ENCODE measurements around the gene CPTP. TPM values are rescaled to one million over a fixed set of nuclear protein-coding genes. Genes with fewer than 3 reads are reported as not detected.

The CPTP gene
- total RNA-seq, 1 experiment from 2014 or later, result 52.2 TPM

DNA sequence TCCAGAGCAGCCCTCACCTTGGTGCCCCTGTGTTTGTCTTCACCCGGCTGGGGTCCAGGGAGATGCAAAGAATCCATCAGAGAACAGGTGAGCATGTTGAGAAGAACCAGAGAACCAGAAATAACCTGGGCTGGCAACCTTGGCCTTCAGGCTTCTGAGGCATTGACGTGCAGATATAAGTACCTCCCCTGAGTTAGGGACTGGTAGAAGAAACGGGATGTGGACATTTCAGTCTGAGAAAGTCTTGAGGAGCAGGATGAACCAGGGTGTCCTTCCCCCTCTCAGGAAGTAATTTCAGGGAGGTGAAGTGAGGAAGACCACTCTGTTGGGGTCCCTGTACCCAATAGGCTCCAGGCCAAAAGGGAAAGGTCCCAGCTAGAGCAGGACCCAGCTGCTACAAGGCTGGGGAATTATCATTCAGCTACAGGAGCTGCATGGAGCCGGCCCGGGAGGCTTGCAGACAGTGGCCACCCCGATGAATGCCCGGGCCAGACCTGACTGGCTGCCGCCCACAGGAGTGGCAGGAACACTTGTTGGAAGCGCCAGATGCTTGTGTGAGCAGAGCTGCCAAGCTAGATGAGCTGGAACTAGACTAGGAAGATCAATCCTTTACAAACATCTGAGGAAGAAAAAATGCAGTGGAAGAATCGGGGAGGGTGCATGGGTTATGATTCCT, 52.1 kb downstream of the CPTP start:
- Histone ChIP-seq H3K9me3 (ENCODE audit: control insufficient read depth, insufficient read depth, low read depth, low read length) (no peaks in the 10 kb centered on the region), H3K27ac (ENCODE audit: low read length) (peak overlapping the region; percentile 90), H3K4me3 (ENCODE audit: low read depth in 2 of 2, low read length in 2 of 2) (no peak overlapping the region), H3K27me3 (ENCODE audit: control insufficient read depth, insufficient read depth, low read length) (no peaks in the 10 kb centered on the region), H3K4me1 (ENCODE audit: control insufficient read depth, insufficient read depth, low read length) (peaks cover 31% of the 10 kb centered on the region), H3K36me3 (ENCODE audit: control insufficient read depth, insufficient read depth, low read length) (peaks cover 16% of the 10 kb centered on the region; the same call in 1 of the 2 replicates)
- no TSS peak for BruUV-seq (replicated peaks)
- ChIA-PET CTCF (no interaction called here), POLR2A (no interaction called here)
- DNase-seq (ENCODE audit: low read depth, low spot score) (no peak), ATAC-seq (no peak)
- intact Hi-C loops (cut with micrococcal nuclease; ENCODE audit: unreplicated experiment) (no loop called here), in situ Hi-C loops (cut with HindIII; ENCODE audit: low pct_unique_long_range_greater_than_20kb, low sequenced_read_pairs) (no loop called here)
- TF ChIP-seq, protein P1, sequence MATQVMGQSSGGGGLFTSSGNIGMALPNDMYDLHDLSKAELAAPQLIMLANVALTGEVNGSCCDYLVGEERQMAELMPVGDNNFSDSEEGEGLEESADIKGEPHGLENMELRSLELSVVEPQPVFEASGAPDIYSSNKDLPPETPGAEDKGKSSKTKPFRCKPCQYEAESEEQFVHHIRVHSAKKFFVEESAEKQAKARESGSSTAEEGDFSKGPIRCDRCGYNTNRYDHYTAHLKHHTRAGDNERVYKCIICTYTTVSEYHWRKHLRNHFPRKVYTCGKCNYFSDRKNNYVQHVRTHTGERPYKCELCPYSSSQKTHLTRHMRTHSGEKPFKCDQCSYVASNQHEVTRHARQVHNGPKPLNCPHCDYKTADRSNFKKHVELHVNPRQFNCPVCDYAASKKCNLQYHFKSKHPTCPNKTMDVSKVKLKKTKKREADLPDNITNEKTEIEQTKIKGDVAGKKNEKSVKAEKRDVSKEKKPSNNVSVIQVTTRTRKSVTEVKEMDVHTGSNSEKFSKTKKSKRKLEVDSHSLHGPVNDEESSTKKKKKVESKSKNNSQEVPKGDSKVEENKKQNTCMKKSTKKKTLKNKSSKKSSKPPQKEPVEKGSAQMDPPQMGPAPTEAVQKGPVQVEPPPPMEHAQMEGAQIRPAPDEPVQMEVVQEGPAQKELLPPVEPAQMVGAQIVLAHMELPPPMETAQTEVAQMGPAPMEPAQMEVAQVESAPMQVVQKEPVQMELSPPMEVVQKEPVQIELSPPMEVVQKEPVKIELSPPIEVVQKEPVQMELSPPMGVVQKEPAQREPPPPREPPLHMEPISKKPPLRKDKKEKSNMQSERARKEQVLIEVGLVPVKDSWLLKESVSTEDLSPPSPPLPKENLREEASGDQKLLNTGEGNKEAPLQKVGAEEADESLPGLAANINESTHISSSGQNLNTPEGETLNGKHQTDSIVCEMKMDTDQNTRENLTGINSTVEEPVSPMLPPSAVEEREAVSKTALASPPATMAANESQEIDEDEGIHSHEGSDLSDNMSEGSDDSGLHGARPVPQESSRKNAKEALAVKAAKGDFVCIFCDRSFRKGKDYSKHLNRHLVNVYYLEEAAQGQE (IDR thresholded peaks at IDR 0.05; ENCODE audit: insufficient read depth in 1 of 2, low read depth in 2 of 2, low read length in 1 of 2), result no peak
- TF ChIP-seq TCF7L2 (IDR thresholded peaks at IDR 0.05; ENCODE audit: low read depth, low read length) (no peak), SIN3A (IDR thresholded peaks at IDR 0.05; ENCODE audit: borderline replicate concordance, insufficient read depth, low read depth, low read length) (no peak), POLR2AphosphoS5 (IDR thresholded peaks at IDR 0.05; ENCODE audit: low read depth, low read length) (no peak)
- TF ChIP-seq, protein P2, sequence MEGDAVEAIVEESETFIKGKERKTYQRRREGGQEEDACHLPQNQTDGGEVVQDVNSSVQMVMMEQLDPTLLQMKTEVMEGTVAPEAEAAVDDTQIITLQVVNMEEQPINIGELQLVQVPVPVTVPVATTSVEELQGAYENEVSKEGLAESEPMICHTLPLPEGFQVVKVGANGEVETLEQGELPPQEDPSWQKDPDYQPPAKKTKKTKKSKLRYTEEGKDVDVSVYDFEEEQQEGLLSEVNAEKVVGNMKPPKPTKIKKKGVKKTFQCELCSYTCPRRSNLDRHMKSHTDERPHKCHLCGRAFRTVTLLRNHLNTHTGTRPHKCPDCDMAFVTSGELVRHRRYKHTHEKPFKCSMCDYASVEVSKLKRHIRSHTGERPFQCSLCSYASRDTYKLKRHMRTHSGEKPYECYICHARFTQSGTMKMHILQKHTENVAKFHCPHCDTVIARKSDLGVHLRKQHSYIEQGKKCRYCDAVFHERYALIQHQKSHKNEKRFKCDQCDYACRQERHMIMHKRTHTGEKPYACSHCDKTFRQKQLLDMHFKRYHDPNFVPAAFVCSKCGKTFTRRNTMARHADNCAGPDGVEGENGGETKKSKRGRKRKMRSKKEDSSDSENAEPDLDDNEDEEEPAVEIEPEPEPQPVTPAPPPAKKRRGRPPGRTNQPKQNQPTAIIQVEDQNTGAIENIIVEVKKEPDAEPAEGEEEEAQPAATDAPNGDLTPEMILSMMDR (IDR thresholded peaks at IDR 0.05), result no peak

DNA sequence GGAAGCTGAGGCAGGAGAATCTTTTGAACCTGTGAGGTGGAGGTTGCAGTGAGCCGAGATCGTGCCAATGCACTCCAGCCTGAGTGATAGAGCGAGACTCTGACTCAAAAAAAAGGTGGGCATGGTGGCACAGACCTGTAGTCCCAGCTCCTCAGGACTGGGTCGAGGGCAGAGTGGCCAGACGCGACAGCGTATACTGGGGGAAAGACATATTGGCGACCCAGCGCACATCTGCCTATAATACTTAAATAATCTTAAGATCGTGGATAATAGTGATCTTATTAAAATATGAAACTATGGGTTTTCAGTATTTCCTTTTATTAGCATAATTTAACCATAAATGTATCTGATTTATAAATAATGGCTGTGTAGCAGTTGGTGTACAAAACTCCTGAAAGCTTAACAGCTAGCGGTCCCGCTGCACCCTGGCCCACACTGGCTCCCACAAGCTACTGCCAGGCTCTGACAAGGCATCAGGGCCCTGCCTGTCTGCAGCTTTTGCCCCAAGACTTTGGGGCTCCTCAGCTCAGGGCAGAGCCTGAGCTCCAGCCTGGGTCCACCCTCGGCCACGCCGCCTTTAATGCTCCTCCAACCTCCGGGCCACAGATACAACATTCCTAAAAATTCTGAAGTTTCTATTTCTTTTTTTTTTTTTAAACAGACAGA, 53.1 kb downstream of the CPTP start:
- TF ChIP-seq TCF7L2 (IDR thresholded peaks at IDR 0.05; ENCODE audit: low read depth, low read length), result no peak
- TF ChIP-seq, protein P2 (IDR thresholded peaks at IDR 0.05), result no peak
- TF ChIP-seq, protein P1 (IDR thresholded peaks at IDR 0.05; ENCODE audit: insufficient read depth in 1 of 2, low read depth in 2 of 2, low read length in 1 of 2), result no peak
- TF ChIP-seq POLR2AphosphoS5 (IDR thresholded peaks at IDR 0.05; ENCODE audit: low read depth, low read length), result no peak
- TF ChIP-seq SIN3A (IDR thresholded peaks at IDR 0.05; ENCODE audit: borderline replicate concordance, insufficient read depth, low read depth, low read length), result no peak
- ChIA-PET POLR2A (interaction anchor here (0.6 kb wide), 2 partner anchors 64 to 395 kb away, joined by 3 to 5 read pairs; no protein-coding TSS in a partner anchor), CTCF (no interaction called here)
- BruUV-seq (replicated peaks), result no TSS peak
- peaks cover 21% of the 10 kb centered on the region for H3K4me1 ChIP-seq (ENCODE audit: control insufficient read depth, insufficient read depth, low read length)
- no peak overlapping the region for H3K4me3 ChIP-seq (ENCODE audit: low read depth in 2 of 2, low read length in 2 of 2)
- intact Hi-C loops (cut with micrococcal nuclease; ENCODE audit: unreplicated experiment) (no loop called here), in situ Hi-C loops (cut with HindIII; ENCODE audit: low pct_unique_long_range_greater_than_20kb, low sequenced_read_pairs) (no loop called here)
- H3K27ac ChIP-seq (ENCODE audit: low read length), result no peak overlapping the region
- ATAC-seq, result no peak
- no peaks in the 10 kb centered on the region for H3K27me3 ChIP-seq (ENCODE audit: control insufficient read depth, insufficient read depth, low read length)
- no peaks in the 10 kb centered on the region for H3K9me3 ChIP-seq (ENCODE audit: control insufficient read depth, insufficient read depth, low read depth, low read length)
- peaks cover 16% of the 10 kb centered on the region; the same call in 1 of the 2 replicates for H3K36me3 ChIP-seq (ENCODE audit: control insufficient read depth, insufficient read depth, low read length)
- DNase-seq (ENCODE audit: low read depth, low spot score), result no peak
